ENCODE measurements around the gene RALGAPA1. TPM values are rescaled to one million over a fixed set of nuclear protein-coding genes. Genes with fewer than 3 reads are reported as not detected.

Gene RALGAPA1
- total and polyA plus RNA-seq, 9 of the 15 experiments (the other 6 are each of a cell fraction or from before 2014, with no cell fraction given): 2.5 to 16.3 (median 6.2) TPM

DNA sequence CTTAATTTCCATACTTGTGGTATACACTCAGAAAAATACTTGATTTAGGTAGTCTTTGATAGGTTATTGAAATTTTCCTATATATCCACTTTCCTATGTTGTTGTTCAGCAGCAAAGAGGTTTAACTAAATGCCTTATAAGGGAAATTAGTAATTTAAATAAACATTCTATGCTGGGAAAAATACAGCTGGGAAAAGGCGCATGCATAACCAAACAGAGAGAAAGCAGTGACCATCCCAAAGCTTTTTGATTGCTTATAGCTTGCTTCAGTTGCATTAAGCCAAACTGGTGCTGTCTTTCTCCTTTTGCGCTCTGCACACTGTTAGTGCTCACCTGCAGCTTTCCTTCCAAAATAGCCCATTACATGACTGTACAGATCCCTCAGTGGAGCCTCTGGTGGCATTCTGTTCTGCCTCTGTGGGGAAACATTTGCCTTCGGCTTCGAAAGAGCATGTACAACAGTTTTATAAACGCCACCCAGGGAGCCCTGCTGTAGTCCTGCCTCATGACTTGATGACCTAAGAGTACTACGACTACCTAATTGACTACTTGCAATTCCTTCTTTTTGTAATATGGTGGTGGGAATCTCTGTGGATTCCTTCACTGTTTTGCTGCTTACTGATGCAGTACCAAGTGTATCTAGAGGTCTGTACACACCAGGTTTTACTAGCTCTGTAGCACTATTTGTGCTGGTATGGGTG lies 120.8 kb downstream of the RALGAPA1 start:
- H3K9me1 ChIP-seq (ENCODE audit: control insufficient read depth, insufficient read depth, low read length): no peaks in the 10 kb centered on the region
- no peak overlapping the region for H2AFZ ChIP-seq (ENCODE audit: low read depth, low read length)
- no peaks in the 10 kb centered on the region for H3K36me3 ChIP-seq (ENCODE audit: control insufficient read depth, insufficient read depth, low read length)
- ATAC-seq (no peak), FAIRE-seq (no peak), DNase-seq (ENCODE audit: extremely low read depth in 1 of 4, low spot score in 3 of 4) (no peak)
- intact Hi-C loops (cut with micrococcal nuclease) (loop anchor here (5.0 kb wide), 4 partner anchors 129 to 546 kb away; partner anchors contain the start of gene INSM2), in situ Hi-C loops (cut with MboI) (loop anchor here (5.0 to 10.0 kb wide), 2 partner anchors 281 to 543 kb away; no protein-coding TSS in a partner anchor)
- H3K9ac ChIP-seq (ENCODE audit: insufficient read depth in 1 of 2, low read depth in 2 of 2, low read length in 2 of 2): no peak overlapping the region
- 59% methylated on average over 5 of the region's 6 CpGs for WGBS (ENCODE audit: insufficient coverage, low coverage, missing lambda C conversion rate)
- H3K9me3 ChIP-seq (replicated peaks; ENCODE audit: control insufficient read depth, insufficient read depth, low read depth, low read length): no peaks in the 10 kb centered on the region
- ChIA-PET CTCF (ENCODE audit: low intra/inter-chr PET ratio) (interaction anchor here (0.6 to 1.2 kb wide), 2 partner anchors 266 to 548 kb away, joined by 3 to 7 read pairs; no protein-coding TSS in a partner anchor), POLR2A (no interaction called here)
- no peak overlapping the region for H3K27ac ChIP-seq (ENCODE audit: extremely low read depth, low read depth, low read length)
- no peaks in the 10 kb centered on the region for H3K4me1 ChIP-seq (replicated peaks in 1 of 2; ENCODE audit: control insufficient read depth in 2 of 2, insufficient read depth in 2 of 2, low read length in 2 of 2)
- no peak overlapping the region for H3K4me3 ChIP-seq
- no peaks in the 10 kb centered on the region for H3K79me2 ChIP-seq (ENCODE audit: control insufficient read depth, insufficient read depth, low read length)
- H4K20me1 ChIP-seq (replicated peaks; ENCODE audit: control insufficient read depth, insufficient read depth, low read length): no peaks in the 10 kb centered on the region
- no peak overlapping the region for H3K4me2 ChIP-seq (ENCODE audit: insufficient read depth, low read length)
- H3K27me3 ChIP-seq (ENCODE audit: control insufficient read depth in 2 of 2, insufficient read depth in 2 of 2, low read length in 2 of 2): no peaks in the 10 kb centered on the region
- BruUV-seq (replicated peaks): no TSS peak
- TF ChIP-seq ZFP36 (IDR thresholded peaks at IDR 0.05; ENCODE audit: low read depth, low read length, partially characterized antibody) (no peak), SNIP1 (IDR thresholded peaks at IDR 0.05; ENCODE audit: low read depth) (no peak), TRIM28 (IDR thresholded peaks at IDR 0.05) (no peak), CC2D1A (IDR thresholded peaks at IDR 0.05) (no peak), ZNF282 (CRISPR knock-in tag; IDR thresholded peaks at IDR 0.05) (no peak), CEBPB (tag; IDR thresholded peaks at IDR 0.05) (no peak), CBFB (CRISPR knock-in tag; IDR thresholded peaks at IDR 0.05) (no peak), POLR3A (IDR thresholded peaks at IDR 0.05; ENCODE audit: borderline replicate concordance, extremely low read depth, insufficient read depth, insufficient read length) (no peak), OTX1 (CRISPR knock-in tag; IDR thresholded peaks at IDR 0.05) (no peak), ZNF75A (CRISPR knock-in tag; IDR thresholded peaks at IDR 0.05) (no peak), HDAC8 (tag; IDR thresholded peaks at IDR 0.05) (no peak), ETS2 (tag; IDR thresholded peaks at IDR 0.05; ENCODE audit: borderline replicate concordance, poor library complexity, severe bottlenecking) (no peak), ZNF263 (CRISPR knock-in tag; IDR thresholded peaks at IDR 0.05; ENCODE audit: borderline replicate concordance) (no peak)
- TF ChIP-seq, protein P1, sequence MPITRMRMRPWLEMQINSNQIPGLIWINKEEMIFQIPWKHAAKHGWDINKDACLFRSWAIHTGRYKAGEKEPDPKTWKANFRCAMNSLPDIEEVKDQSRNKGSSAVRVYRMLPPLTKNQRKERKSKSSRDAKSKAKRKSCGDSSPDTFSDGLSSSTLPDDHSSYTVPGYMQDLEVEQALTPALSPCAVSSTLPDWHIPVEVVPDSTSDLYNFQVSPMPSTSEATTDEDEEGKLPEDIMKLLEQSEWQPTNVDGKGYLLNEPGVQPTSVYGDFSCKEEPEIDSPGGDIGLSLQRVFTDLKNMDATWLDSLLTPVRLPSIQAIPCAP (CRISPR knock-in tag; IDR thresholded peaks at IDR 0.05; ENCODE audit: borderline replicate concordance): no peak
- TF ChIP-seq, protein P2, sequence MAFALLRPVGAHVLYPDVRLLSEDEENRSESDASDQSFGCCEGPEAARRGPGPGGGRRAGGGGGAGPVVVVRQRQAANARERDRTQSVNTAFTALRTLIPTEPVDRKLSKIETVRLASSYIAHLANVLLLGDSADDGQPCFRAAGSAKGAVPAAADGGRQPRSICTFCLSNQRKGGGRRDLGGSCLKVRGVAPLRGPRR (CRISPR knock-in tag; IDR thresholded peaks at IDR 0.05): no peak
- TF ChIP-seq, protein P3, sequence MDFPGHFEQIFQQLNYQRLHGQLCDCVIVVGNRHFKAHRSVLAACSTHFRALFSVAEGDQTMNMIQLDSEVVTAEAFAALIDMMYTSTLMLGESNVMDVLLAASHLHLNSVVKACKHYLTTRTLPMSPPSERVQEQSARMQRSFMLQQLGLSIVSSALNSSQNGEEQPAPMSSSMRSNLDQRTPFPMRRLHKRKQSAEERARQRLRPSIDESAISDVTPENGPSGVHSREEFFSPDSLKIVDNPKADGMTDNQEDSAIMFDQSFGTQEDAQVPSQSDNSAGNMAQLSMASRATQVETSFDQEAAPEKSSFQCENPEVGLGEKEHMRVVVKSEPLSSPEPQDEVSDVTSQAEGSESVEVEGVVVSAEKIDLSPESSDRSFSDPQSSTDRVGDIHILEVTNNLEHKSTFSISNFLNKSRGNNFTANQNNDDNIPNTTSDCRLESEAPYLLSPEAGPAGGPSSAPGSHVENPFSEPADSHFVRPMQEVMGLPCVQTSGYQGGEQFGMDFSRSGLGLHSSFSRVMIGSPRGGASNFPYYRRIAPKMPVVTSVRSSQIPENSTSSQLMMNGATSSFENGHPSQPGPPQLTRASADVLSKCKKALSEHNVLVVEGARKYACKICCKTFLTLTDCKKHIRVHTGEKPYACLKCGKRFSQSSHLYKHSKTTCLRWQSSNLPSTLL (IDR thresholded peaks at IDR 0.05): no peak
- TF ChIP-seq, protein P4, sequence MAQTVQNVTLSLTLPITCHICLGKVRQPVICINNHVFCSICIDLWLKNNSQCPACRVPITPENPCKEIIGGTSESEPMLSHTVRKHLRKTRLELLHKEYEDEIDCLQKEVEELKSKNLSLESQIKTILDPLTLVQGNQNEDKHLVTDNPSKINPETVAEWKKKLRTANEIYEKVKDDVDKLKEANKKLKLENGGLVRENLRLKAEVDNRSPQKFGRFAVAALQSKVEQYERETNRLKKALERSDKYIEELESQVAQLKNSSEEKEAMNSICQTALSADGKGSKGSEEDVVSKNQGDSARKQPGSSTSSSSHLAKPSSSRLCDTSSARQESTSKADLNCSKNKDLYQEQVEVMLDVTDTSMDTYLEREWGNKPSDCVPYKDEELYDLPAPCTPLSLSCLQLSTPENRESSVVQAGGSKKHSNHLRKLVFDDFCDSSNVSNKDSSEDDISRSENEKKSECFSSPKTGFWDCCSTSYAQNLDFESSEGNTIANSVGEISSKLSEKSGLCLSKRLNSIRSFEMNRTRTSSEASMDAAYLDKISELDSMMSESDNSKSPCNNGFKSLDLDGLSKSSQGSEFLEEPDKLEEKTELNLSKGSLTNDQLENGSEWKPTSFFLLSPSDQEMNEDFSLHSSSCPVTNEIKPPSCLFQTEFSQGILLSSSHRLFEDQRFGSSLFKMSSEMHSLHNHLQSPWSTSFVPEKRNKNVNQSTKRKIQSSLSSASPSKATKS (CRISPR knock-in tag; IDR thresholded peaks at IDR 0.05): no peak

Data from K562 (cell line).